IPS-18c (cell line): Measurements from ENCODE around the gene SAMD1.

Source experiments
- H3K4me3 ChIP-seq: 2 replicates; pipeline ENCODE4 v1.7.0; 2013; ENCODE audit warnings: low read depth, mild to moderate bottlenecking, low read length, moderate library complexity; ENCODE audit not compliant: insufficient read depth
- H3K9me3 ChIP-seq: one replicate; pipeline ENCODE4 v1.6.1; 2013; ENCODE audit warnings: mild to moderate bottlenecking, low read length, moderate library complexity; ENCODE audit not compliant: control insufficient read depth, insufficient read depth

The SAMD1 gene

DNA sequence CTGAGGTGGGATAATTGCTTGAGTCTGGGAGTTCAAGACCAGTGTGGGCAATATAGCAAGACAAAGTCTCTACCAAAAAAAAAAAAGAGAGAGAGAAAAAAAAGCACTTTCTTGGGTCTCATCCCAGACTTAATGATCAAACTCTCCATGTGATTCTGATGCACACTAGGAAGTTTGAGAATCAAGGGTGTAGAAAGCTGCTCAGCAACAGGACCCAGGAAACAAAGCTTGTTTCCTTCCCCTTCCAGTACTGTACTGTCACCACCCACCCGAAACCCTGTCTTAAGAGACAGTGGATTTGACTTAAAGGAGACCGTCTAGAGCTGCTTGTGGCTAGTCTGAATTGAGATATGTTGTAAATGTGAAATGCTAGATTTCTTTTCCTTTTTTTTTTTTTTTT is 12.1 kb downstream of the SAMD1 start:
- no peaks in the 10 kb centered on the region for H3K9me3 ChIP-seq
- no peak overlapping the region for H3K4me3 ChIP-seq

DNA sequence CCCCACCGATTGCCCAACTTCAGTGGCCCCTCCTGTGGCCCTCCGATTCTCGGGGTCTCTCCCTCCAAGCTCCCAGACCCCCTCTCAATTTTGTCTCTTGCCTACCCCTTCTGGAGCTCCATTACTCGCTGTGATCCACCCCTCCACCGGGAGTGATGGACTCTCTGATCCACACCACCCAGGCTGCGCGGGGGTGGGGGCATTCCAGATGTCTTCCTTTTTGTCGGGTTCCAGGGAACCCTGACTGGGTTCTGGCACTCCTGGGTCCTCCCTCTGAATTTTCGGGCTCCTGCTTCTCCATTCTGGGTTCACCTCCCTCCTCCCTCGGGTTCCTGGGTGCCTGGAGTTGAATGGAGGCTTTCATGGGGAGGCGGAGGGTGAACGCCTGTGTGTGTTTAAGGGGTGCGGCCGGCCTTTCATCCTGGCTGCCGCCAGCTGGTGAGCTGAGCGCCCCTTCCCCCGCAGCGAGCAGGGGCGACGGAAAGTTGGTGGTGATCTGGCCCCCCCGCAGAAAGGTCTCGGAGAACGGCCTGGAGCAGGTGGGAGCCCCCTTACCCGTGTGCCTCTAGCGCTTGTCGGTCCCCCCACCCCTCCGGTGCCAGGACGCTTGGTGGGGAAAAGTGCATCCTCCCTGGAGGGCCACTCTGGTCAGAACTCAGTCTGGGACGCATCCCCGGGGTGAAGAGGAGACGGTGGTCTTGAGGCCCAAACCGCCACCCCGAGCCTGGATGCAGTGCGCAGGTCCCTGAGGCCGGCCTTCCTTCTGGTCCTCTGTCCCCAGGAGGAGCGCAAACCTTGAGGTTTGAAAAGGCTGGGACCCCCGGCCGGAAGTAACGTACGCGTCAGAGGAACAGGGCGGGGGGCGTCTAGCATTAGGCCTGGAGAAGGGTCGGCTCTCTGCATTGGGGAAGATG is 16.4 kb downstream of the SAMD1 start:
- Histone ChIP-seq H3K9me3 (no peaks in the 10 kb centered on the region), H3K4me3 (peak overlapping the region; percentile 64)

DNA sequence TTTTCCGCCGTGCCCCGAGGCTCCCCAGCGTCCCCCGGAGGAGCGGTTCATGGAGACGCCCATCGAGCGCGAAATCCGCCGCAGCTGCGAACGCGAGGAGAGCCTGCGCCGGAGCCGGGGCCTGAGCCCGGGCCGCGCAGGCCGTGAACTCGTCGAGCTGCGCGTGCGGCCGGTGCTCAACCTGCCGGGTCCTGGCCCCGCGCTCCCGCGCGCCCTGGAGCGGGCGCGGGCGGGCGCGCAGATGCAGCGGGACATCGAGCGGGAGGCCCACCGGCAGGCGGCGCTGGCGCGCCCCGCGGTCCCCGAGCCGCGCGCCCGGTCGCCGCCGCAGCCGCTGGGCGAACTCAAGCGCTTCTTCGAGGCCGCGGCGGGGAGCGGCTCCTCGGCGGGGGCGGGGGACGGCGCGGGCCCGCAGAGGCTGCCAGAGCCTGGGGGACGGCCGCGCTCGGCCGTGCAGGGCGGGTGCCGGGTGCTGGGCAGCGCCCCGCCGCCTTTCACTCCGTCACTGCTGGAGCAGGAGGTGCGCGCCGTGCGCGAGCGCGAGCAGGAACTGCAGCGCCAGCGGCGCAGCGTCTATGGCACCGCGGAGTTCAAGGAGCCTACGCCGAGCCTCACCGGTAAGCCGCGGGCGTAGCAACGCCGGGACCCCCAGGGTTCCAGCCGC is 17.2 kb downstream of the SAMD1 start:
- peak overlapping the region; percentile 65 for H3K4me3 ChIP-seq
- no peaks in the 10 kb centered on the region for H3K9me3 ChIP-seq

DNA sequence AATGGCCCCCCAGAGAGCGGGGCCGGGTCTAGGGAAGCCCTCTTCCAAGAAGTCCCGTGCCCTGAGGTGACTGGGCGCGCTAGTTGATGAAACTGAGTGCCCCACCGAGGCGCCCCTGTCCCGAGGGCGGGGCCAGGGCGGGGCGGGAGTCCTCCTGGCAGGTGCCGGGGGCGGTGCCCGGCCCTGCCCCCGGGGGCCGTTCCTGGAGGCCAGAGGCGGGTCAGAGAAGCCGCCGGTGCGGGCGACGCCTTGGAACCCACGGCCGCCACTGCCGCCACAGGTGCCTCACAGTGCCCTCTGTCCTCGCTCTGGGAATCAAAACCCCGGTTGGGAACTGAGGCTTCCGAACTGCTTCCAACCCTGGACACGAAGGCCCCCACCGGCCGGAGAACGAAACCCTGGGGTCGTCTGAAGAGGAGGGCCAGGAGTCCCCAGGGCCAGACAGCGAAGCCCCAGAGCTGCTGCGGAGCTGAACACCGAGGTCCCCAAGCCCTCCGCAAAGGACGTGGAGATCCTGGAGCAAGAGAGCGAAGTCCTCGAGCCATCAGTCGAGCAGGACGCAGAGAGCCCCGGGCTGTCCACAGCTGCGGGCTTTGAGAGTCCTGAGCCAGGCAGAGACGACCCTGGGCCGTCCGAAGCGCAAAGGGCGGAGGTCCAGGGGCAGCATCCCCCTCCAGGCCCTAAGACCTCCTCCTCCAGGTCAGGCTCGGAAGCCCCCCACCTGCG is 17.9 kb downstream of the SAMD1 start, which contains the start of gene MISP3:
Gene MISP3 (plus strand): TSS at position 252 of the 726 bp plus-strand sequence. CDS start 524 bp downstream, outside the sequence.
- peak within 1 kb of the TSS; percentile 65 for H3K4me3 ChIP-seq
- H3K9me3 ChIP-seq: no peaks in the 10 kb centered on the region

DNA sequence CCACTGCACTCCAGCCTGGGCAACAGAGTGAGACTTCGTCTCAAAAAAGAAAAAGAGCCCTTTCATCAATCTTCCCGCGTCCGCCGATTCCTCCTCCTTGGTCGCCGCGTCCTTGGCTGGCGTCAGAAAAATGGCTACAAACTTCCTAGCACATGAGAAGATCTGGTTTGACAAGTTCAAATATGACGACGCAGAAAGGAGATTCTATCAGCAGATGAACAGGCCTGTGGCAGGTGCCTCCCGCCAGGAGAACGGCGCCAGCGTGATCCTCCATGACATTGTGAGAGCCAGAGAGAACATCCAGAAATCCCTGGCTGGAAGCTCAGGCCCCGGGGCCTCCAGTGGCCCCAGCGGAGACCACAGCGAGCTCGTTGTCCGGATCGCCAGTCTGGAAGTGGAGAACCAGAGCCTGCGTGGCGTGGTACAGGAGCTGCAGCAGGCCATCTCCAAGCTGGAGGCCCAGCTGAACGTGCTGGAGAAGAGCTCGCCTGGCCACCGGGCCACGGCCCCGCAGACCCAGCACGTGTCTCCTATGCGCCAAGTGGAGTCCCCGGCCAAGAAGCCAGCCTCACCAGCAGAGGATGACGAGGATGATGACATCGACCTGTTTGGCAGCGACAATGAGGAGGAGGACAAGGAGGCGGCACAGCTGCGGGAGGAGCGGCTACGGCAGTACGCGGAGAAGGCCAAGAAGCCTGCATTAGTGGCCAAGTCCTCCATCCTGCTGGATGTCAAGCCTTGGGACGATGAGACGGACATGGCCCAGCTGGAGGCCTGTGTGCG is 20.1 kb downstream of the SAMD1 start:
- H3K4me3 ChIP-seq: no peak overlapping the region
- peaks cover 2% of the 10 kb centered on the region for H3K9me3 ChIP-seq

DNA sequence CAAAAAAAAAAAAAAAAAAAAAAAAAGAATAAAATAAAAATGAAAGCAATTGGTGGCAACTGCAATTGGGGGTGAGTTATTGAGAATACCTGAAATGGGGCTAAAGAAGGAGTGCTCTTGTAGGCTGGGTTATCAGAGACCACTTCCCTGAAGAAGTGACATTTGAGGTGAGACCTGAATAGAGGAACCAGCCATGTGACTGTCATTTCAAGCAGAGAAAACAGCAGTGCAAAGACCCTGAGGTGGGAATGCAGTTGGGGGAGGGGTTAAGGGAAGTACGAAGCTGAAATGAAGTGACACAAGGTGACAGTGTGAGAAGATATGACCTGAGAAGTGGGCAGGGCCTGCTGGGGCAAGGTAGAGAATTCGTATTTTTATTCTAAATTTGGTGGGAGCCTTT is 24.4 kb downstream of the SAMD1 start:
- no peak overlapping the region for H3K4me3 ChIP-seq
- peaks cover 2% of the 10 kb centered on the region for H3K9me3 ChIP-seq

DNA sequence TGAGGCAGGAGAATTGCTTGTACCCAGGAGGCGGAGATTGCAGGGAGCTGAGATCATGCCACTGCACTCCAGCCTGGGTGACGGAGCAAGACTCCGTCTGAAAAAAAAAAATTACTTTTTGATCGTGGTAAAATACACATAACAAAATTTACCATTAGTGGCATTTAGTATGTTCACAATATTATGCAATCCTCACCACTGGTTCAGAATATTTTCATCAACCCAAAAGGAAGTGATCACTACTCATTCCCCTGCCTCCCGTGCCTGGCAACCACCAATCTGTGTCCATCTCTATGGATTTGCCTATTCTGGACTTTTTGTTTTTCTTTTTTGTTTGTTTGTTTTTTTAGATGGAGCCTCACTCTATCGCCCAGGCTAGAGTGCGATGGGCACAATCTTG is 27.4 kb downstream of the SAMD1 start:
- Histone ChIP-seq H3K4me3 (no peak overlapping the region), H3K9me3 (peaks cover 2% of the 10 kb centered on the region)

DNA sequence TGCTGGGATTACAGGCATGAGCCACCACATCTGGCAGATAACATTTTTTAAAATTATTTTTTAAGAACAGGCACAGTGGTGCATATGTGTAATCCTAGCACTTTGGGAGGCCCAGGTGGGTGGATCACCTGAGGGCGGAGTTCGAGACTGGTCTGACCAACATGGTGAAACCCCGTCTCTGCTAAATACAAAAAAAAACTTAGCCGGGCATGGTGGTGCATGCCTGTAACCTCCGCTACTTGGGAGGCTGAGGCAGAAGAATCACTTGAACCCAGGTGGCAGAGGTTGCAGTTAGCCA is 28.0 kb downstream of the SAMD1 start:
- H3K9me3 ChIP-seq: peaks cover 2% of the 10 kb centered on the region
- H3K4me3 ChIP-seq: no peak overlapping the region

DNA sequence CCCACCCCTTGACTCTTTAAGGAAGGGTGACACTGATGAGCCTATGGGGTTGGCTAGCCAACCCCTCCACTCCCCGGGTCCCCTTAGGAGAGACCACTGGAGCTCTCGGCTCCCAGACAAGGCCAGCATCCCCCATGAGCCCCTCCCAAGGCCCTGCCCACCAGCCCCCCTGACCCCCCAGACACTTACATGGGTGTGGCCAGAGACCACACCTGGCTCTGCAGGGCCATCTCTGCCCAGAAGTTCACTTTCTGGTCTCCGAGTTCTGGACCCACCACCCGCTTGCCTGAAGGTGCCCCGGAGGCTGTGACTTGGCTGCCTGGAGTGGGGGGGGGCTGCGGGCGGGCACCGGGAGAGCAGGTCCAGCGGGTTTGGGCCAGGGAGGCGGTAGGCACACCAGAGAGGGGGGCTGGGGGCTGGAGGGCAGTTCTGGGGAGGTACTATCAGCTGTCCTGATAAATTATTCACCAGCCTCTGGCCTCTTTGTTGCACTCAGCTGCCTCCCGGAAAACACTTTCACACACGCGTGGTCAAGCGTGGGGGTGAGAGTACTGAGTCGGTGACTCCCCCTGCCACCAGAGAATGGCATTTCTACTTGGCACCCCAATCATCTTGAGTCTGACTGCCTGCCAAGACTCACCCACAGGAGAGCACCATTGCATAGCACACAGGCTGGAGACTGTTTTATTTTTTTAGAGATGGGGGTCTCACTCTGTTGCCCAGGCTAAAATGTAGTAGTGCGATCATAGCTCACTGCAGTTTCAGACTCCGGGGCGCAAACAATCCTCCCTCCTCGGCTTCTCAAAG is 28.6 kb downstream of the SAMD1 start, which contains the start of gene PALM3:
Gene PALM3 (minus strand): TSS at position 326 of the 807 bp plus-strand sequence. CDS start 96 bp downstream, at position 230.
- H3K9me3 ChIP-seq: no peaks in the 10 kb centered on the region
- no peak within 1 kb of the TSS for H3K4me3 ChIP-seq

DNA sequence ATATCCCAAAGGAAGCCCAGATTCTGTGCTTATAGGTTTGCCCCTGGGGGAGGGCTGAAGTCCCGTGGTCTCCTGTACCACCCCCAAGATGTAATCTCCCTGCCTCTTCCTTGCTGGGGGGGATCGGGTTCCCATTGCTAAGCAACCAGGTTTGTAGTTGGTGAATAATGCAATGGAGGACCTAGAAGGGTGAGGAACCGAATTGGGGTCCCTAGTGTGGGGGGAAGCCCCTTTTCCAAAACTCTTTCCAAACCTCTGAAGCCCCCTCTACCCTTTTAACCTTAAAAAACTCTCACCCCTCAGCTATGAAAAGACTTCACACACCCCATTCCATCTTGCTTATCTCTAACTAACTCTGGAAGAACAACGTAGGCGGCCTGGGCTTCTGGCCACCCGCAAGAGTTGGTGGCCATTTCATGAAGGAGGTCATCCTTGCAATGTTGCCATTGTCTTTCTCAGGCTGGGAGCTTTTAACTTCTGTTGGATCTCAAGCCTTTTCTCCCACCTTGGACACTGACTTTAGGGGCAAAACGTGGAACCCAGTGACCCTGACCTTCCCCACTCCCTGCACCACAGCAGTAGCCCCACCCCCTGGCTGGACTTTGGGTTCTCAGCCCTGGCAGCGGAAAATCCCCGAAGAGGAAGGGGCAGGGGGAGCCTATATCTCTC is 29.3 kb downstream of the SAMD1 start:
- no peak overlapping the region for H3K4me3 ChIP-seq

DNA sequence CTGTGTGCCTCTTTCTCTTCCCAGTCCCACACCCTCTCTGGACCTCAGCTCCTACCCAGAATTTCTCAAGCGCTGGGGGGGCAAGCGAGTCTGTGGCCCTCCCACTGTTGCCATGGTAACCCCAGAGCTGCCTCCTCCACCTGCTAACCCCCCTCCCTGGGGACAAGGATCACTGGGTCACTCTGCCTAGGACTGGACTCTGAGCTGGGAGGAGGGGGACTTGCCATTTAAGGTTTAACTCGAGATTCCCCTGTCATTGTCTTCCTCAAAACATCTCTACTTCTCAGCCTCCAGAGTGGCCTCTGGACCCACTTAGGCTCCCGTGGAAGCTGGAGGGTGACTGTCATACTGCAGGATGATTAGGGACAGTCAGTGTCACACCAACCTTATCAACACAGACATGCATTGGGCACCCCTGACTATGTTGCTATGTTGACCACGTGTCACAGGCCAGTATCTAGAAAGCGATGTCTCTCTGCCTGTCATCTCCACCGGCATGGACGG is 30.8 kb downstream of the SAMD1 start:
- Histone ChIP-seq H3K4me3 (no peak overlapping the region), H3K9me3 (no peaks in the 10 kb centered on the region)

More for the DNA sequence above, 29.3 kb downstream of the SAMD1 start:
- H3K9me3 ChIP-seq: no peaks in the 10 kb centered on the region

DNA sequence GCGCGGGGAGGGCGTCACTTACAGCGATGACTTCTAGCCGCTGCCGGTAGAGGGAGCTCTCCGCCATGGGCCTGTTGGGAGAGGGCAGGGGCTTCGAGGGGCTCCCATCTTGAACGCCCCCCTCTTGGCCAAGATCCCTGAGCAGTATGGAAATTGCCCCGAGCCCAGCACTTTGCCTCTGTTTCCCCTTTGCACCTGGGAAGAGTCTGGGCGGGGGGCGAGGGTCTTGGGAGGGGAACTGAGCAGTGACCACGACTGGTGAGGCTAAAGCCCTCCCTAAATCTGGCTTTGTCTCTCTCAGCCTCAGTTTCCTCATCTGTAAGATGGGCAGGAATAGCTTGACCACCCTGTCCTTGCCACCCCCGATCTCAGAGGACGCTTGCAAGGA is 31.5 kb downstream of the SAMD1 start:
- H3K4me3 ChIP-seq: no peak overlapping the region
- H3K9me3 ChIP-seq: no peaks in the 10 kb centered on the region

DNA sequence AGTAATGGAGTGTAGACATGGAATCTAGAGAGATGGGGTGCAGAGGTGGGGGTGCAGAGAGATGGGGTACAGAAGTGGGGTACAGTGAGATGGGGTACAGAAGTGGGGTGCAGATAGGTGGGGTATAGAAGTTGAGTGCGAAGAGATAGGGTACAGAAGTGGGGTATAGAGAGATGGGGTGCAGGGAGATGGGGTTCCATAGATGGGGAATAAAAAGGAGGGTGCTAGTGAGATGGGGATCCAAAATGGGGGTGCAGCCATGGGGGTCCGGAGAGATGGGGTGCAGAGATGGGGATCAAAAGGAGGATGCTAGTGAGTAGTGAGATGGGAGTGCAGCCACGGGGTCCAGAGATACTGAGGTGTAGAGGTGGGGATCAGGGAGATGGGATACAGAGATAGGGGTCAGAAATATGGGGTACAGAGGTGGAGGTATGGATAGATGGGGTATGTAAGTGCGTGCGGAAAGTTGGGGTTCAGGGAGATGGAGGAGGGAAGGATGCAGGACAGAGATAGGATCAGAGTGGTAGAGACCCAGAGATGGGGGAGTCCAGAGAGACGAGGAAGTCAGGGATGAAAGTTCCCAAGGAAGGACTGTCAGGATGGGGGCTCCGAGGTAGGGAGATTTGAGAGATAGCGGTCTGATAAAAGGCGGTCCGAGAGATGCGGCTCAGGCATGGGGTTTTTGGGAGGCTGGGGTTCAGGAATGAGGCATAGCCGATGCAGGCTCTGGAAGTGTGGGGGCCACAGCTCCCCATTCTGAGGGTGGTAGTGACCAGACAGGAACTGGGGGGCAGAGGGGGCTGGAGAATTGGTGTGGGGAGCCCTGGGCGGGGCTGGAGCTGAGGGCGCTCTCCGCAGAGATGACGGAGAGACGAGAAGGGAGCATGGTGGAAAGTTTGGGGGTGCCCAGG is 32.1 kb downstream of the SAMD1 start:
- peak overlapping the region; percentile 40; the same call in 1 of the 2 replicates for H3K4me3 ChIP-seq
- no peaks in the 10 kb centered on the region for H3K9me3 ChIP-seq

DNA sequence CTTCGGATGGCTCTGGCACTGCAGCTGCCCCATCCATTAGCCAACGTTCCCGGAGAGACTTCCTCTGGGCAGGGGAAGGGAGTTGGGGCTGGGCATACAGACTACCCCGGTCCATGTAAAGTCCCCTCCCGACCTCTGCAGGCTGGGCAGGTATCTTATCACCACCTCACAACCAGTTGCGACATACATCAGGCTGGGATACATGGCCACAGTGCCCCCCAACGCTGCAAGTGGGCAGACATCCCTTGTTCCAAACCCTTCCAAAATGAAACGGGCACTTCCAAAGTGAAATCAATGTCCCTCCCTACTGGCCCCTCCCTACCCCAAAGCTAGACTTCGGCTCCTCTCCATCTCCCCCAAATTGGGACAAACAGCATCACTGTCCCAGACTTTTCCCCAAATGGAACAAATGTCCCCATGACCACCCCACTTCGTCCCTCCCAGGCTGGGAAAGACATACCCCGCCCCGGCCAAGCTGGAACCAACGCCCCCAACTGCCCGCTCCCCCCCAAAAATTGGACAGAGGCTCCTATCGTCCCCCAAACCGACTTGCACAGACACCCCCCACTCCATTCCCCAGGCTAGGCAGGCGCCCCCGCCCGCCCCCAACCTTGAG is 33.7 kb downstream of the SAMD1 start:
- no peaks in the 10 kb centered on the region for H3K9me3 ChIP-seq
- H3K4me3 ChIP-seq: peak overlapping the region; percentile 53
